Neural cell (in vitro differentiated cells): ENCODE results near the gene IQCH.

Experiments used
- EP300 ChIP-seq: fragments of 450-650 bp; conservative IDR thresholded peaks from 2 replicates; pipeline ENCODE4 v1.6.1; 2014; ENCODE audit warnings: antibody characterized with exemption, mild to moderate bottlenecking, moderate library complexity; ENCODE audit not compliant: poor library complexity, severe bottlenecking
- EZH2 ChIP-seq: fragments of 200-600, 300-800 bp; shearing (Covaris generic), sonication (generic); IDR thresholded peaks from 2 replicates; pipeline ENCODE4 v1.6.1; 2014; ENCODE audit warnings: antibody characterized with exemption, low read length, borderline replicate concordance, mild to moderate bottlenecking; ENCODE audit not compliant: insufficient read depth, poor library complexity, severe bottlenecking
- POLR2AphosphoS5 ChIP-seq: IDR thresholded peaks from 2 replicates; pipeline ENCODE4 v1.6.1; 2012
- RAD21 ChIP-seq: fragments of 450-650 bp; conservative IDR thresholded peaks from 2 replicates; pipeline ENCODE4 v1.6.1; 2014; ENCODE audit warnings: antibody characterized with exemption, mild to moderate bottlenecking, moderate library complexity
- SMC3 ChIP-seq: fragments of 450-650 bp; conservative IDR thresholded peaks from 2 replicates; pipeline ENCODE4 v1.6.1; 2014; ENCODE audit warnings: antibody characterized with exemption, mild to moderate bottlenecking, moderate library complexity; ENCODE audit not compliant: poor library complexity
- TAF1 ChIP-seq: IDR thresholded peaks from 2 replicates; pipeline ENCODE4 v1.6.1; 2012; ENCODE audit warnings: low read depth
- TF ChIP-seq, protein P1 (sequence below): fragments of 450-650 bp; IDR thresholded peaks from 2 replicates; pipeline ENCODE4 v1.5.1; 2014; ENCODE audit warnings: antibody characterized with exemption, mild to moderate bottlenecking, moderate library complexity; ENCODE audit not compliant: poor library complexity, severe bottlenecking
- TF ChIP-seq, protein P2 (sequence below): IDR thresholded peaks from 2 replicates; pipeline ENCODE4 v1.6.1; 2012; ENCODE audit warnings: borderline replicate concordance

DNA sequence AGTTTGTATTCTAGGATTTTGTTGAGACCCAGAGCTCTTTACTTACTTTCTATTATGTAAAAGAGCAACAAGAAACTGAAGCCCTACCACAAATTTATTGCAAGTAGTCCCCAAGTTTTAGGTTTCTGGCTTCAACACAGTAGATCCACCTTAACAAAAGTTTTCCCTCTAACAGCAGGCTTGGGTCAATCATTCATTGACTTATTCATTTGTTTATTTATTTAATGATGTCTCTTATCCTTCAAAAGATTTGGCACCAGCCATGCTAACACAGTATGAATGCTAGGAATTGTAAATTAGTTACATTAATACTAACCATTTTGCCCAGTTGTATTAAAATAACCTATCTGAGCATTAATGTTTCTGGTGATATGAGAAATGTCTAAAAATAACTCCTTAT lies 88.6 kb downstream of the IQCH start:
- TF ChIP-seq RAD21 = no peak
- no peak for TF ChIP-seq SMC3
- TF ChIP-seq EP300 = no peak
- TF ChIP-seq, protein P1, sequence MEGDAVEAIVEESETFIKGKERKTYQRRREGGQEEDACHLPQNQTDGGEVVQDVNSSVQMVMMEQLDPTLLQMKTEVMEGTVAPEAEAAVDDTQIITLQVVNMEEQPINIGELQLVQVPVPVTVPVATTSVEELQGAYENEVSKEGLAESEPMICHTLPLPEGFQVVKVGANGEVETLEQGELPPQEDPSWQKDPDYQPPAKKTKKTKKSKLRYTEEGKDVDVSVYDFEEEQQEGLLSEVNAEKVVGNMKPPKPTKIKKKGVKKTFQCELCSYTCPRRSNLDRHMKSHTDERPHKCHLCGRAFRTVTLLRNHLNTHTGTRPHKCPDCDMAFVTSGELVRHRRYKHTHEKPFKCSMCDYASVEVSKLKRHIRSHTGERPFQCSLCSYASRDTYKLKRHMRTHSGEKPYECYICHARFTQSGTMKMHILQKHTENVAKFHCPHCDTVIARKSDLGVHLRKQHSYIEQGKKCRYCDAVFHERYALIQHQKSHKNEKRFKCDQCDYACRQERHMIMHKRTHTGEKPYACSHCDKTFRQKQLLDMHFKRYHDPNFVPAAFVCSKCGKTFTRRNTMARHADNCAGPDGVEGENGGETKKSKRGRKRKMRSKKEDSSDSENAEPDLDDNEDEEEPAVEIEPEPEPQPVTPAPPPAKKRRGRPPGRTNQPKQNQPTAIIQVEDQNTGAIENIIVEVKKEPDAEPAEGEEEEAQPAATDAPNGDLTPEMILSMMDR = no peak
- TF ChIP-seq POLR2AphosphoS5 = no peak
- no peak for TF ChIP-seq EZH2
- TF ChIP-seq, protein P2, sequence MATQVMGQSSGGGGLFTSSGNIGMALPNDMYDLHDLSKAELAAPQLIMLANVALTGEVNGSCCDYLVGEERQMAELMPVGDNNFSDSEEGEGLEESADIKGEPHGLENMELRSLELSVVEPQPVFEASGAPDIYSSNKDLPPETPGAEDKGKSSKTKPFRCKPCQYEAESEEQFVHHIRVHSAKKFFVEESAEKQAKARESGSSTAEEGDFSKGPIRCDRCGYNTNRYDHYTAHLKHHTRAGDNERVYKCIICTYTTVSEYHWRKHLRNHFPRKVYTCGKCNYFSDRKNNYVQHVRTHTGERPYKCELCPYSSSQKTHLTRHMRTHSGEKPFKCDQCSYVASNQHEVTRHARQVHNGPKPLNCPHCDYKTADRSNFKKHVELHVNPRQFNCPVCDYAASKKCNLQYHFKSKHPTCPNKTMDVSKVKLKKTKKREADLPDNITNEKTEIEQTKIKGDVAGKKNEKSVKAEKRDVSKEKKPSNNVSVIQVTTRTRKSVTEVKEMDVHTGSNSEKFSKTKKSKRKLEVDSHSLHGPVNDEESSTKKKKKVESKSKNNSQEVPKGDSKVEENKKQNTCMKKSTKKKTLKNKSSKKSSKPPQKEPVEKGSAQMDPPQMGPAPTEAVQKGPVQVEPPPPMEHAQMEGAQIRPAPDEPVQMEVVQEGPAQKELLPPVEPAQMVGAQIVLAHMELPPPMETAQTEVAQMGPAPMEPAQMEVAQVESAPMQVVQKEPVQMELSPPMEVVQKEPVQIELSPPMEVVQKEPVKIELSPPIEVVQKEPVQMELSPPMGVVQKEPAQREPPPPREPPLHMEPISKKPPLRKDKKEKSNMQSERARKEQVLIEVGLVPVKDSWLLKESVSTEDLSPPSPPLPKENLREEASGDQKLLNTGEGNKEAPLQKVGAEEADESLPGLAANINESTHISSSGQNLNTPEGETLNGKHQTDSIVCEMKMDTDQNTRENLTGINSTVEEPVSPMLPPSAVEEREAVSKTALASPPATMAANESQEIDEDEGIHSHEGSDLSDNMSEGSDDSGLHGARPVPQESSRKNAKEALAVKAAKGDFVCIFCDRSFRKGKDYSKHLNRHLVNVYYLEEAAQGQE = no peak
- TF ChIP-seq TAF1 = no peak
